Spleen (tissue), 11 donors: ENCODE results near the gene IFT43. TPM values are rescaled to one million over a fixed set of nuclear protein-coding genes. Genes with fewer than 3 reads are reported as not detected.
A peak's percentile ranks its signal among the peaks of the same experiment; 100 is the strongest.

Source experiments
- DNase-seq: peaks from one replicate; pipeline ENCODE4 v3.0.0-alpha.2; 2020
- H3K27ac ChIP-seq, 8 donors: fragments of 200-600 bp; sonication (generic) in 7 of 8; 1 replicate in 4 of 8; 2 replicates in 4 of 8; pipeline versions ENCODE4 v1.5.0 to v1.8.0; 2016 to 2021; ENCODE audit warnings: inconsistent platforms in 4 of 8, mild to moderate bottlenecking in 4 of 8, moderate library complexity in 1 of 8
- H3K27me3 ChIP-seq, 7 donors: fragments of 200-600 bp; sonication (generic) in 6 of 7; replicated peaks in 1 of 7; 1 replicate in 4 of 7; 2 replicates in 3 of 7; pipeline versions ENCODE4 v1.5.0 to v1.8.0; 2016 to 2021; ENCODE audit warnings: inconsistent platforms in 3 of 7, mild to moderate bottlenecking in 1 of 7
- H3K36me3 ChIP-seq, 6 donors: fragments of 200-600 bp; sonication (generic) in 5 of 6; 1 replicate in 4 of 6; 2 replicates in 2 of 6; pipeline versions ENCODE4 v1.5.0 to v1.8.0; 2016 to 2021; ENCODE audit warnings: inconsistent platforms in 2 of 6
- H3K4me1 ChIP-seq, 6 donors: fragments of 200-600 bp; sonication (generic) in 5 of 6; 1 replicate in 3 of 6; 2 replicates in 3 of 6; pipeline versions ENCODE4 v1.5.0 to v1.8.0; 2016 to 2021; ENCODE audit warnings: inconsistent platforms in 3 of 6
- H3K4me3 ChIP-seq, 8 donors: fragments of 200-600 bp; sonication (generic) in 7 of 8; 1 replicate in 4 of 8; 2 replicates in 4 of 8; pipeline versions ENCODE4 v1.5.0 to v1.8.0; 2016 to 2021; ENCODE audit warnings: inconsistent platforms in 4 of 8, mild to moderate bottlenecking in 4 of 8, moderate library complexity in 2 of 8
- H3K9me3 ChIP-seq, 8 donors: fragments of 200-600 bp; sonication (generic) in 7 of 8; 1 replicate in 4 of 8; 2 replicates in 4 of 8; pipeline versions ENCODE4 v1.5.0 to v1.8.0; 2016 to 2021; ENCODE audit warnings: inconsistent platforms in 4 of 8
- POLR2A ChIP-seq, 3 donors: fragments of 450-650 bp; IDR thresholded peaks; one replicate each; pipeline ENCODE4 v1.5.1; 2017; ENCODE audit warnings: antibody characterized with exemption in 3 of 3, mild to moderate bottlenecking in 1 of 3
- POLR2AphosphoS5 ChIP-seq, 3 donors: sonication (generic); formaldehyde crosslinking; IDR thresholded peaks; one replicate each; pipeline ENCODE4 v1.5.1; 2017; ENCODE audit warnings: antibody characterized with exemption in 3 of 3
- WGBS, 5 donors: extraction: QIAGEN DNeasy Blood & Tissue Kit in 3 of 5; methylation state at CpG; one replicate each; pipeline versions ENCODE4 v1.1.5 to v1.1.7; 2013 to 2018; 5-methylcytosine and 5-hydroxymethylcytosine counted together
- intact Hi-C: fragments of 100-400 bp; cut with DNase I; formaldehyde crosslinking; loops from one replicate; pipeline ENCODE4 v1.15.0; 2023; ENCODE audit warnings: low total_unique reads
- polyA plus RNA-seq, 3 donors: library from polyadenylated mRNA; stranded (reverse); fragments of 200-250 nt; gene quantifications; one replicate each; pipeline ENCODE4 v1.2.1, GENCODE V29; 2013
- total RNA-seq, 7 donors: library from RNA; depleted of rRNA in 3 of 7; stranded (reverse); fragments of >200 nt in 3 of 7; fragmentation: NEBNext Ultra II Directional in 4 of 7; extraction: Animal tissue kit (Norgen Biotek cat#: 25700) in 4 of 7; gene quantifications; one replicate each; pipeline versions ENCODE4 v1.1.0 to v1.2.1, GENCODE V29; 2016 to 2021
- TF ChIP-seq, protein P1 (sequence below), 11 experiments: fragments of 200-600 bp in 7 of 11; fragments of 450-650 bp in 4 of 11; sonication (generic) in 4 of 11; IDR thresholded peaks in 8 of 11; conservative IDR thresholded peaks in 3 of 11; 1 replicate in 7 of 11; 2 replicates in 4 of 11; pipeline versions ENCODE4 v1.4.0 to v1.8.0; 2016 to 2021; ENCODE audit warnings: antibody characterized with exemption in 11 of 11, inconsistent platforms in 4 of 11, mild to moderate bottlenecking in 1 of 11
- donor health status: healthy with polysubstance abuse.
- donor health status: DM: no; HTN: no; CAD: no; lungs with moderate emphysema.
- donor health status: DM: no; HTN: no; CAD: no.
- donor health status: Bipolar disorder and iron deficiency.
- donor health status: healthy.
- donor health status: DM: no; HTN: no; CAD: no.
- donor health status: DM: yes; HTN: yes; CAD: no.

IFT43 gene
- total and polyA plus RNA-seq, 10 donors = 19.8 to 39.9 (median 27.4) TPM

DNA sequence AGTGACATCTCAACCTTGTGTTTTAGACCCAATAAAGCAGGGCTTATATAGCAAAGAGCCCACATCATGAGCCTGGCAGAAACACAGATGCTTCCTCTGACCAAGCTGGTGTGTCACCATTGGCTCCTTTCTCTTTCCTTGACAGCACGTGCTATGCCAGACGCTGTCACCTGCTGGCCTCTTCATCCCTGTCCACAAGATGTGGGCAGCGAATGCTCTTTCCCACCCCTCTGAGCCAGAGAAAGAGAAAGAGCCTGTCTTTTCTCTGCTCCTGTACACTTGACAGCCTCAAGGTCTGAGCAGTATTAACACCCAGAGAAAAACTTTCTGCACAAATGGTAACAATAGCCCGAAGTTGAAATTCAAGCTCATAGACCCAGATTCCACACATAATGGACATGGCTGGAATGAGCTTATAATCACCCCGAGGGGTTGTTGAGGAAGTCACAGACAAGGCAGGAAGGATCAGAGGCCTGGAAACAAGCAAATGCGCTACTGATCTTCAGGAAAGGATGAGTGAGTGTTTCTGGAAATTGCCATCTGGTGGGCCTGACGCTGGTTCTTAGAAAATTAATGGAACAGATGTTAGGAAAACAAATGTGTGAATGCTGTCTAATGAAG, 12.7 kb upstream of the IFT43 start:
- intact Hi-C loops = no loop called here
- no peak for DNase-seq
- no peak overlapping the region for H3K4me3 ChIP-seq
- H3K36me3 ChIP-seq = peaks cover 0 to 26% (median 5%) of the 10 kb centered on the region in 6 donors
- no peaks in the 10 kb centered on the region for H3K27me3 ChIP-seq
- TF ChIP-seq POLR2AphosphoS5 (IDR thresholded peaks at IDR 0.05) (no peak), POLR2A (IDR thresholded peaks at IDR 0.05) (no peak)
- TF ChIP-seq, protein P1, sequence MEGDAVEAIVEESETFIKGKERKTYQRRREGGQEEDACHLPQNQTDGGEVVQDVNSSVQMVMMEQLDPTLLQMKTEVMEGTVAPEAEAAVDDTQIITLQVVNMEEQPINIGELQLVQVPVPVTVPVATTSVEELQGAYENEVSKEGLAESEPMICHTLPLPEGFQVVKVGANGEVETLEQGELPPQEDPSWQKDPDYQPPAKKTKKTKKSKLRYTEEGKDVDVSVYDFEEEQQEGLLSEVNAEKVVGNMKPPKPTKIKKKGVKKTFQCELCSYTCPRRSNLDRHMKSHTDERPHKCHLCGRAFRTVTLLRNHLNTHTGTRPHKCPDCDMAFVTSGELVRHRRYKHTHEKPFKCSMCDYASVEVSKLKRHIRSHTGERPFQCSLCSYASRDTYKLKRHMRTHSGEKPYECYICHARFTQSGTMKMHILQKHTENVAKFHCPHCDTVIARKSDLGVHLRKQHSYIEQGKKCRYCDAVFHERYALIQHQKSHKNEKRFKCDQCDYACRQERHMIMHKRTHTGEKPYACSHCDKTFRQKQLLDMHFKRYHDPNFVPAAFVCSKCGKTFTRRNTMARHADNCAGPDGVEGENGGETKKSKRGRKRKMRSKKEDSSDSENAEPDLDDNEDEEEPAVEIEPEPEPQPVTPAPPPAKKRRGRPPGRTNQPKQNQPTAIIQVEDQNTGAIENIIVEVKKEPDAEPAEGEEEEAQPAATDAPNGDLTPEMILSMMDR (IDR thresholded peaks at IDR 0.05 in 8 of 11, conservative IDR thresholded peaks at IDR 0.05 in 3 of 11) = no peak
- no peak overlapping the region for H3K27ac ChIP-seq
- WGBS, 5 donors = 65 to 74% (median 68%) methylated on average over 7 of the region's 7 CpGs
- peaks cover 5 to 17% (median 12%) of the 10 kb centered on the region in 6 donors for H3K4me1 ChIP-seq
- no peaks in the 10 kb centered on the region for H3K9me3 ChIP-seq

DNA sequence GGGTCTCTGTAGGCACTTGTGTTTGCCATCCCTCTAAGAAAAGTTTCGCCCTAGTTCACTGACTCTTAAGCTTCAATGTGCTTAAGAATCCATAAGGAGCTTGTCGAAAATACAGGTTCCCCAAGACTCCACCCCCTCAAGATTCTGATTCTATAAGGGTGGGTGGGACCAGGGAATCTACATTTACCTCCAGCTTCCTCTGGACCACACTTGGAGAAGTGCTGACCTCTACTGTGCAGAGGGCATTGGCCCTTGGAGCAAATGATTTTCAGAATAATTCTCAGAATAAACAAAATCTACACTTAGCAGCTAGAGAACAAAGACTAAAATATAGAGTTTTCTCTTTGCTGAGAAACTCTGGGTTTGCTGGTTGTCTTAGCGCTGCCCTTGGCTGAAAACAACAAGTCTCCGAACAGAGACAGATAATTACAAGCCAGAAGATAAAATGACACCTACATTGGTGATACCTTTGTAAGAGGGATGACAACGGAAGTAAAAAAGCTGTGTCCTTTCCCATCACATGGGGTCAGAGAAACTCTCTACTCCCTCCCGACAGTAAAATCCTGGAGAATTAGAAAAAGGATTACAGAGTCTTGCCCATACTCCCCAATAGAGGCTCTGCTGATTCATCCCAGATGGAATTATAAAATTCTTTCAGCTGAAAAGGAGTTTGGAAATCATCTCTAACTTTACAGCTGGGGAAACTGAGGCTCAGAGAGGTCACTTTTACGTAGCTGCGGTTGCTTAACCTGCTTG, 8.6 kb upstream of the IFT43 start:
- 77 to 86% (median 78%) methylated on average over 8 of the region's 8 CpGs for WGBS, 5 donors

DNA sequence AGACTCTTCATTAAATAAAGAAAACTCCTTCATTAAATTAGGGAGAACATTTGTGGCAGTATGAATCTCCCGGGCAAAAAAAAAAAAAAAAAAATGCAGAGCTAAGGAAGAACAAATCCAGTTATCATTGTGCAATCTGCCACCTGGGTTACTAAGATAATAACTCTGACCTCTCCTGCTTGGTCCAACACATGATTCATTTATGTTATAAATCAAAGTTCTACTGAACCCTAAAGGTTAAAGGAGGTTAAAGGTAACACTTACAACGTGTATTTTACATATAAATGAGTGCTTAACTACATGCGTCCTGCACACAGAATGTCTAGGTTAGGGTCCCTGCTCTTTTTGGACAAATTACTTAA, 8.0 kb upstream of the IFT43 start:
- H3K27ac ChIP-seq = no peak overlapping the region
- TF ChIP-seq, protein P1 (IDR thresholded peaks at IDR 0.05 in 8 of 11, conservative IDR thresholded peaks at IDR 0.05 in 3 of 11) = no peak
- intact Hi-C loops = no loop called here
- no peaks in the 10 kb centered on the region for H3K36me3 ChIP-seq
- 46 to 69% (median 55%) methylated on average over 3 of the region's 3 CpGs for WGBS, 5 donors
- H3K27me3 ChIP-seq = no peaks in the 10 kb centered on the region
- H3K4me1 ChIP-seq = peaks cover 11 to 61% (median 48%) of the 10 kb centered on the region in 6 donors
- no peaks in the 10 kb centered on the region for H3K9me3 ChIP-seq
- H3K4me3 ChIP-seq = no peak overlapping the region
- no peak for DNase-seq

More for the DNA sequence above, 8.6 kb upstream of the IFT43 start:
- Histone ChIP-seq H3K4me3 (no peak overlapping the region), H3K4me1 (peaks cover 11 to 58% (median 47%) of the 10 kb centered on the region in 6 donors), H3K9me3 (no peaks in the 10 kb centered on the region), H3K36me3 (no peaks in the 10 kb centered on the region), H3K27me3 (no peaks in the 10 kb centered on the region), H3K27ac (no peak overlapping the region)
- intact Hi-C loops = no loop called here
- DNase-seq = no peak
- TF ChIP-seq, protein P1 (IDR thresholded peaks at IDR 0.05 in 8 of 11, conservative IDR thresholded peaks at IDR 0.05 in 3 of 11) = no peak
- TF ChIP-seq POLR2A (IDR thresholded peaks at IDR 0.05) = no peak
- no peak for TF ChIP-seq POLR2AphosphoS5 (IDR thresholded peaks at IDR 0.05)

DNA sequence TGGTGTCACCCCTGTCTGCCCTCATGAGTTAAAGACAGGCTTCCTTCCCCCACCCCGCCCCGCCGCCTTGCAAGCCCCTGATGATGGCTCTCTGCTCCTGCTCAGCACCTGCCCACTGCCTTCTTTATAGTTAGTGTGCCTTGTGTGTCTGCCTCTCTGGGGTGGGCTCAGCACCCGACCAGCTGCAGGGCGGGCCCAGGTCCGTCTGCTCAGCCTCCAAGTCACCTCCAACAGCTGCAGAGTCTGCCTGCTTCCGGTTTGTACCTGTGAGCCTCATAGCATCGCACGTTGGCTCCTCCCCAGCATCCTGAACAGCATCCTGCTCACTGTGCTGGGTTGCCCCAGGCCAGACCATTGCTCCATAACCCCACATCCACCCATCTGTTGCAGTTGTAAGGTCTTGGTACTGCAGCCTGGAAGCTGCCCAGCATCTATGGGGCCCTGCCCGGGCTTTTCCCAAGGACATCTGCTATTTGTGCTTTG, 7.3 kb upstream of the IFT43 start:
- Histone ChIP-seq H3K36me3 (no peaks in the 10 kb centered on the region), H3K4me3 (peak overlapping the region in 1 of 8 donors; percentile 18), H3K4me1 (peaks cover 11 to 69% (median 54%) of the 10 kb centered on the region in 6 donors), H3K9me3 (no peaks in the 10 kb centered on the region), H3K27ac (peak overlapping the region in 2 of 8 donors; percentile 10 to 24), H3K27me3 (no peaks in the 10 kb centered on the region)
- DNase-seq = peak; percentile 79
- peak in 2 of 3 donors; percentile 29 to 30 for TF ChIP-seq POLR2AphosphoS5 (IDR thresholded peaks at IDR 0.05)
- TF ChIP-seq POLR2A (IDR thresholded peaks at IDR 0.05) = no peak
- intact Hi-C loops = no loop called here
- 45 to 56% (median 54%) methylated on average over 8 to 10 of the region's 10 CpGs for WGBS, 5 donors
